Measurements from ENCODE around the gene SH3BGRL3. TPM values are rescaled to one million over a fixed set of nuclear protein-coding genes. Genes with fewer than 3 reads are reported as not detected.

Gene SH3BGRL3
- total and polyA plus RNA-seq, 2 experiments from 2014 or later, result 30.9 to 370 TPM

- Histone ChIP-seq H3F3A (replicated peaks; ENCODE audit: low read depth) (peaks cover 25% of the 10 kb centered on the region), H2AFZ (no peak overlapping the region), H3K4me3 (no peak overlapping the region), H3K79me2 (replicated peaks; ENCODE audit: insufficient read depth) (no peaks in the 10 kb centered on the region), H3K27me3 (ENCODE audit: insufficient read depth) (no peaks in the 10 kb centered on the region), H3K36me3 (ENCODE audit: insufficient read depth) (peaks cover 43% of the 10 kb centered on the region), H3K27ac (ENCODE audit: low read depth) (peak overlapping the region; percentile 77), H3K4me1 (ENCODE audit: insufficient read depth) (no peaks in the 10 kb centered on the region; the same call in 1 of the 2 replicates), H4K20me1 (replicated peaks; ENCODE audit: insufficient read depth) (peaks cover 8% of the 10 kb centered on the region), H3K4me2 (no peak overlapping the region), H3K9me2 (ENCODE audit: insufficient read depth) (no peaks in the 10 kb centered on the region)
- ATAC-seq, result no peak
- Mint-ChIP-seq H3K4me3 (no peak overlapping the region), H3K4me1 (peaks cover 23% of the 10 kb centered on the region), H3K27me3 (ENCODE audit: insufficient read depth, low read depth, poor library complexity) (peaks cover 9% of the 10 kb centered on the region), H3K9me3 (no peaks in the 10 kb centered on the region), H3K36me3 (ENCODE audit: low read depth) (peaks cover 82% of the 10 kb centered on the region), H3K27ac (peak overlapping the region; percentile 73)
- no peak for TF ChIP-seq ZNF331 (CRISPR knock-in tag; IDR thresholded peaks at IDR 0.05; ENCODE audit: low read depth)
- no peak for TF ChIP-seq POLR2AphosphoS5 (IDR thresholded peaks at IDR 0.05; ENCODE audit: low read depth)
- TF ChIP-seq ETS1 (IDR thresholded peaks at IDR 0.05), result no peak
- no peak for TF ChIP-seq STAT1 (IDR thresholded peaks at IDR 0.05; ENCODE audit: unreplicated experiment)
- no peak for TF ChIP-seq CREB1 (CRISPR knock-in tag; IDR thresholded peaks at IDR 0.05; ENCODE audit: low read depth)
- no peak for TF ChIP-seq EZH2phosphoT487 (IDR thresholded peaks at IDR 0.05; ENCODE audit: unreplicated experiment)
- TF ChIP-seq ZNF462 (CRISPR knock-in tag; IDR thresholded peaks at IDR 0.05), result no peak
- TF ChIP-seq EZH2 (IDR thresholded peaks at IDR 0.05; ENCODE audit: low read depth, unreplicated experiment), result no peak
- no peak for TF ChIP-seq NANOG (IDR thresholded peaks at IDR 0.05; ENCODE audit: borderline replicate concordance)
- no peak for TF ChIP-seq ZNF114 (CRISPR knock-in tag; IDR thresholded peaks at IDR 0.05)
- no peak for TF ChIP-seq JUNB (IDR thresholded peaks at IDR 0.05; ENCODE audit: unreplicated experiment)
- no peak for TF ChIP-seq REST (IDR thresholded peaks at IDR 0.05; ENCODE audit: unreplicated experiment)
- no peak for TF ChIP-seq CTCF (conservative IDR thresholded peaks at IDR 0.05; ENCODE audit: low read depth in 2 of 2)
- no peak for DNase-seq (ENCODE audit: low spot score)
These were observed 5.0 kb upstream of the SH3BGRL3 start for GRCh38 chr1:26274801-26275425.

Data from GM23338 (cell line).